ENCODE measurements around the gene SLC22A17. TPM values are rescaled to one million over a fixed set of nuclear protein-coding genes. Genes with fewer than 3 reads are reported as not detected.

Gene SLC22A17
- total and polyA plus RNA-seq, 2 experiments from 2014 or later = 44.4 to 62.9 TPM

- no peaks in the 10 kb centered on the region for H3K27me3 ChIP-seq
- H3K27ac ChIP-seq = no peak overlapping the region
- 87% methylated on average over 3 of the region's 3 CpGs for WGBS (ENCODE audit: low lambda C conversion rate, missing lambda C conversion rate)
- no peaks in the 10 kb centered on the region for H3K9me3 ChIP-seq (ENCODE audit: low read depth)
- no peaks in the 10 kb centered on the region for H4K20me1 ChIP-seq (ENCODE audit: insufficient read depth, poor library complexity, severe bottlenecking)
- H3K36me3 ChIP-seq (replicated peaks; ENCODE audit: insufficient read depth, low read depth) = no peaks in the 10 kb centered on the region
- no peak for TF ChIP-seq EZH2 (IDR thresholded peaks at IDR 0.05; ENCODE audit: borderline replicate concordance)
- TF ChIP-seq CTCF (IDR thresholded peaks at IDR 0.05; ENCODE audit: poor library complexity) = no peak
- TF ChIP-seq EZH2phosphoT487 (IDR thresholded peaks at IDR 0.05; ENCODE audit: low read depth, severe bottlenecking, unreplicated experiment) = no peak
- no peak overlapping the region for H2AFZ ChIP-seq
- no peaks in the 10 kb centered on the region for H3K4me1 ChIP-seq (ENCODE audit: insufficient read depth)
- H3K4me3 ChIP-seq = no peak overlapping the region
- DNase-seq (ENCODE audit: low spot score) = no peak
- no peaks in the 10 kb centered on the region for H3K9me2 ChIP-seq (replicated peaks; ENCODE audit: insufficient read depth)
- no peaks in the 10 kb centered on the region for H3K79me2 ChIP-seq
- no peak overlapping the region for H3K4me2 ChIP-seq
Observed at GRCh38 chr14:23399136-23399535, 46.4 kb upstream of the SLC22A17 start.

- H3K79me2 ChIP-seq = no peaks in the 10 kb centered on the region
- no peak overlapping the region for H3K27ac ChIP-seq
- no peak for TF ChIP-seq EZH2 (IDR thresholded peaks at IDR 0.05; ENCODE audit: borderline replicate concordance)
- no peak for TF ChIP-seq CTCF (IDR thresholded peaks at IDR 0.05; ENCODE audit: poor library complexity)
- TF ChIP-seq EZH2phosphoT487 (IDR thresholded peaks at IDR 0.05; ENCODE audit: low read depth, severe bottlenecking, unreplicated experiment) = no peak
- no peak for DNase-seq (ENCODE audit: low spot score)
- no peak overlapping the region for H3K4me3 ChIP-seq
- H3K36me3 ChIP-seq (replicated peaks; ENCODE audit: insufficient read depth, low read depth) = no peaks in the 10 kb centered on the region
- H3K4me2 ChIP-seq = no peak overlapping the region
- 93% methylated on average over 4 of the region's 4 CpGs for WGBS (ENCODE audit: low lambda C conversion rate, missing lambda C conversion rate)
- no peaks in the 10 kb centered on the region for H4K20me1 ChIP-seq (ENCODE audit: insufficient read depth, poor library complexity, severe bottlenecking)
- H3K4me1 ChIP-seq (ENCODE audit: insufficient read depth) = no peaks in the 10 kb centered on the region
- no peak overlapping the region for H2AFZ ChIP-seq
- no peaks in the 10 kb centered on the region for H3K9me2 ChIP-seq (replicated peaks; ENCODE audit: insufficient read depth)
- no peaks in the 10 kb centered on the region for H3K27me3 ChIP-seq
- no peaks in the 10 kb centered on the region for H3K9me3 ChIP-seq (ENCODE audit: low read depth)
Observed at GRCh38 chr14:23398348-23398747, 45.7 kb upstream of the SLC22A17 start.

DNA sequence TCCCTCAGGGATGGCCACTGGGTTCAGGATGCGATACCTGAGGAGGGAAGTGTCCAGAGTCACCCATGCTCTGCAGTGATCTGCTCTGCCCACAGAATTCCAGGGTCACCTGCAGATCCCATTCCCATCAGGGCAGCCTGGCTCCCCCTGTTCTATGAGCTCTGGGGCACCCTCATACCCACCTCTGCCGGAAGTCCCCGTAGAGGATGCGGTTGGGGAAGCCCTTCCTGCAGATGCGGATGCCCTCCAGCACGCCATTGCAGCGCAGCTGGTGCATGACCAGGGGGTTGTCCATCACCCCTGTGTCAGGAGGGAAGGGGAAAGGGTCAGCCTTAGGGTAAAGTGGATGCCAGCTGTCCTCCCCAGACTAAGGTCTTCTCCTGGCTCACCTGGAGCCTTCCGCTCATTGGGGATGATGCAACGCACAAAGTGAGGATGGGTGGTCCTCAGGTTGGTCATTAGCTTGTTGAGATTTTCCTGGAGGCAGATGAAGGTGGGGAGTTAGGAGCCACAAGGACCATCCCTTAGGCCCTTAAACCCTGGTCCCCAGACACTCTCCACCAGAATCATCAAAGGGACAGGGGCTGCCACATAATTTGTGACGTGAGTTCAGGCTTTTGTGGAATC lies 44.2 kb upstream of the SLC22A17 start:
- Histone ChIP-seq H3K9me3 (ENCODE audit: low read depth) (no peaks in the 10 kb centered on the region), H3K27ac (no peak overlapping the region), H3K27me3 (no peaks in the 10 kb centered on the region), H3K9me2 (replicated peaks; ENCODE audit: insufficient read depth) (no peaks in the 10 kb centered on the region), H3K79me2 (no peaks in the 10 kb centered on the region), H4K20me1 (ENCODE audit: insufficient read depth, poor library complexity, severe bottlenecking) (no peaks in the 10 kb centered on the region), H3K36me3 (replicated peaks; ENCODE audit: insufficient read depth, low read depth) (no peaks in the 10 kb centered on the region), H2AFZ (no peak overlapping the region), H3K4me1 (ENCODE audit: insufficient read depth) (no peaks in the 10 kb centered on the region), H3K4me3 (no peak overlapping the region), H3K4me2 (no peak overlapping the region)
- WGBS (ENCODE audit: low lambda C conversion rate, missing lambda C conversion rate) = 96% methylated on average over 10 of the region's 10 CpGs
- no peak for DNase-seq (ENCODE audit: low spot score)
- no peak for TF ChIP-seq EZH2phosphoT487 (IDR thresholded peaks at IDR 0.05; ENCODE audit: low read depth, severe bottlenecking, unreplicated experiment)
- TF ChIP-seq EZH2 (IDR thresholded peaks at IDR 0.05; ENCODE audit: borderline replicate concordance) = no peak
- no peak for TF ChIP-seq CTCF (IDR thresholded peaks at IDR 0.05; ENCODE audit: poor library complexity)

Measured in hepatocyte (in vitro differentiated cells).